CD14-positive monocyte (primary cell): ENCODE data around the gene F11. TPM values are rescaled to one million over a fixed set of nuclear protein-coding genes. Genes with fewer than 3 reads are reported as not detected.

ENCODE experiments used
- DNase-seq, 3 donors: peaks; one replicate each; pipeline ENCODE4 v3.0.0-alpha.2; 2011 to 2022
- H2AFZ ChIP-seq: 2 replicates; pipeline ENCODE4 v1.6.0; 2012; ENCODE audit warnings: mild to moderate bottlenecking, low read depth, low read length, inconsistent platforms; ENCODE audit not compliant: insufficient read depth, poor library complexity, severe bottlenecking
- H3K27ac ChIP-seq, 2 donors: 1 replicate in 1 of 2; 2 replicates in 1 of 2; pipeline ENCODE4 v1.5.1; 2012 to 2013; ENCODE audit warnings: low read length in 2 of 2, control low read depth in 1 of 2, inconsistent platforms in 1 of 2, low read depth in 1 of 2, mild to moderate bottlenecking in 1 of 2
- H3K27me3 ChIP-seq, 2 donors: one replicate each; pipeline versions ENCODE4 v1.6.0 to v1.6.1; 2011 to 2013; ENCODE audit warnings: low read length in 2 of 2; ENCODE audit not compliant: control insufficient read depth in 2 of 2, insufficient read depth in 2 of 2
- H3K36me3 ChIP-seq, 2 donors: replicated peaks in 1 of 2; 1 replicate in 1 of 2; 2 replicates in 1 of 2; pipeline versions ENCODE4 v1.5.1 to v1.6.1; 2012 to 2013; ENCODE audit warnings: low read length in 2 of 2, control low read depth in 1 of 2, inconsistent platforms in 1 of 2, mild to moderate bottlenecking in 1 of 2; ENCODE audit not compliant: insufficient read depth in 2 of 2, control insufficient read depth in 1 of 2
- H3K4me1 ChIP-seq, 2 donors: 1 replicate in 1 of 2; 2 replicates in 1 of 2; pipeline versions ENCODE4 v1.5.1 to v1.6.1; 2012 to 2013; ENCODE audit warnings: low read length in 2 of 2, control low read depth in 1 of 2, inconsistent platforms in 1 of 2, mild to moderate bottlenecking in 1 of 2, moderate library complexity in 1 of 2; ENCODE audit not compliant: insufficient read depth in 2 of 2, control insufficient read depth in 1 of 2
- H3K4me2 ChIP-seq: replicated peaks from 2 replicates; pipeline ENCODE3; 2012; ENCODE audit warnings: low read length, moderate library complexity, mild to moderate bottlenecking; ENCODE audit not compliant: poor library complexity, severe bottlenecking; ENCODE audit errors: extremely low read depth
- H3K4me3 ChIP-seq, 3 experiments: fragments of 200-600 bp in 1 of 3; sonication (generic) in 1 of 3; replicated peaks in 1 of 3; 1 replicate in 2 of 3; 2 replicates in 1 of 3; pipeline ENCODE4 v1.5.1; 2011 to 2013; ENCODE audit warnings: low read length in 3 of 3, mild to moderate bottlenecking in 3 of 3, control low read depth in 2 of 3, low read depth in 2 of 3, inconsistent platforms in 1 of 3, moderate library complexity in 1 of 3
- H3K79me2 ChIP-seq: 2 replicates; pipeline ENCODE4 v1.6.0; 2012; ENCODE audit warnings: mild to moderate bottlenecking, control low read depth, inconsistent platforms, low read length, moderate library complexity; ENCODE audit not compliant: insufficient read depth
- H3K9ac ChIP-seq: 2 replicates; pipeline ENCODE4 v1.6.0; 2017; ENCODE audit warnings: low read length, mild to moderate bottlenecking; ENCODE audit not compliant: insufficient read depth, poor library complexity, severe bottlenecking
- H3K9me3 ChIP-seq, 2 donors: replicated peaks in 1 of 2; 1 replicate in 1 of 2; 2 replicates in 1 of 2; pipeline versions ENCODE4 v1.5.1 to v1.6.1; 2012 to 2013; ENCODE audit warnings: low read length in 2 of 2, control low read depth in 1 of 2; ENCODE audit not compliant: control insufficient read depth in 1 of 2, insufficient read depth in 1 of 2
- H4K20me1 ChIP-seq: 2 replicates; pipeline ENCODE4 v1.6.0; 2012; ENCODE audit warnings: mild to moderate bottlenecking, low read length, control low read depth, moderate library complexity; ENCODE audit not compliant: insufficient read depth
- H3K27ac Mint-ChIP-seq, 7 donors: one replicate each; pipeline ENCODE4 v1.8.0; 2020; ENCODE audit warnings: mild to moderate bottlenecking in 7 of 7, mixed read lengths in 7 of 7, moderate library complexity in 6 of 7, inconsistent platforms in 2 of 7
- H3K27me3 Mint-ChIP-seq, 3 donors: one replicate each; pipeline ENCODE4 v1.8.0; 2021 to 2022; ENCODE audit warnings: low read depth in 3 of 3, mild to moderate bottlenecking in 3 of 3, mixed read lengths in 3 of 3, moderate library complexity in 3 of 3, inconsistent platforms in 1 of 3
- H3K36me3 Mint-ChIP-seq, 2 donors: one replicate each; pipeline ENCODE4 v1.8.0; 2020; ENCODE audit warnings: mixed read lengths in 2 of 2, inconsistent platforms in 1 of 2, mild to moderate bottlenecking in 1 of 2
- H3K4me1 Mint-ChIP-seq: one replicate; pipeline ENCODE4 v1.8.0; 2020; ENCODE audit warnings: mild to moderate bottlenecking, mixed read lengths
- H3K4me3 Mint-ChIP-seq, 2 donors: one replicate each; pipeline ENCODE4 v1.8.0; 2020; ENCODE audit warnings: mild to moderate bottlenecking in 2 of 2, mixed read lengths in 2 of 2, moderate library complexity in 1 of 2
- H3K9me3 Mint-ChIP-seq, 7 donors: one replicate each; pipeline ENCODE4 v1.8.0; 2020 to 2022; ENCODE audit warnings: mixed read lengths in 7 of 7, mild to moderate bottlenecking in 6 of 7, moderate library complexity in 6 of 7, inconsistent platforms in 2 of 7
- WGBS: methylation state at CpG from one replicate; pipeline ENCODE4 v1.1.5; 2013; ENCODE audit warnings: missing lambda C conversion rate; ENCODE audit not compliant: insufficient coverage; 5-methylcytosine and 5-hydroxymethylcytosine counted together
- intact Hi-C, 2 donors: fragments of 100-400 bp; cut with micrococcal nuclease; formaldehyde crosslinking; loops; one replicate each; pipeline versions ENCODE4 v1.15.0 to v1.15.1; 2023
- polyA plus RNA-seq, 3 donors: library from polyadenylated mRNA; depleted of rRNA in 1 of 3; unstranded in 2 of 3; stranded (reverse) in 1 of 3; fragments of 300-500 nt in 2 of 3; fragments of >200 nt in 1 of 3; fragmentation: Illumina TruSeq in 2 of 3; gene quantifications; 1 replicate in 2 of 3; 2 replicates in 1 of 3; pipeline ENCODE4 v1.2.3, GENCODE V29; 2012 to 2021
- TF ChIP-seq, protein P1 (sequence below): fragments of 200-600 bp; IDR thresholded peaks from one replicate; pipeline ENCODE4 v1.8.0; 2022; ENCODE audit warnings: antibody characterized with exemption, mild to moderate bottlenecking

Gene F11
- polyA plus RNA-seq, 3 donors = not detected

DNA sequence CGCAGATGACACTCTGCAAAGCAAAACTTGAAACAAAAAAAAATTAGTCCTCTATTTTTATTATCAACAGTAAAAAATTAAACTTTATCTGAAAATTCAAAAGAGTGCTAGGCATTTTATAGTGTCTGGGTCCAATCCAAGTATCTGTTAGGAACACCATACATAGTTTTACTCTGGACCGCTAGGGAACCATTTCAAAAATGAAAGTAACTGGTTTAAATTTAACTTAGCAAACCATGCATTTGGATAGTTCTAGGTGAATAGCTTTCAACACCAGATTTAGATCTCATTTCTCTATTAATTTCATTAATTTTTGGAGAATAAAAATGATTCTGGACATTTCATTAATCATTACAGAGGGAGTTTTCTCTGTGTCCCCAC, 37.5 kb upstream of the F11 start:
- H3K79me2 ChIP-seq = no peaks in the 10 kb centered on the region
- no peak overlapping the region for H2AFZ ChIP-seq
- no peaks in the 10 kb centered on the region for H3K36me3 ChIP-seq
- Mint-ChIP-seq H3K4me1 (no peaks in the 10 kb centered on the region), H3K36me3 (no peaks in the 10 kb centered on the region), H3K27me3 (peaks cover 0 to 1% (median 0%) of the 10 kb centered on the region in 3 donors), H3K4me3 (no peak overlapping the region), H3K27ac (no peak overlapping the region), H3K9me3 (peaks cover 6 to 21% (median 15%) of the 10 kb centered on the region in 7 donors)
- H3K4me1 ChIP-seq = no peaks in the 10 kb centered on the region
- H3K27me3 ChIP-seq = no peaks in the 10 kb centered on the region
- no peak overlapping the region for H3K4me2 ChIP-seq
- intact Hi-C loops = no loop called here
- no peak for DNase-seq
- H3K9me3 ChIP-seq = peaks cover 13 to 15% of the 10 kb centered on the region in 2 donors
- H3K27ac ChIP-seq = no peak overlapping the region
- TF ChIP-seq, protein P1, sequence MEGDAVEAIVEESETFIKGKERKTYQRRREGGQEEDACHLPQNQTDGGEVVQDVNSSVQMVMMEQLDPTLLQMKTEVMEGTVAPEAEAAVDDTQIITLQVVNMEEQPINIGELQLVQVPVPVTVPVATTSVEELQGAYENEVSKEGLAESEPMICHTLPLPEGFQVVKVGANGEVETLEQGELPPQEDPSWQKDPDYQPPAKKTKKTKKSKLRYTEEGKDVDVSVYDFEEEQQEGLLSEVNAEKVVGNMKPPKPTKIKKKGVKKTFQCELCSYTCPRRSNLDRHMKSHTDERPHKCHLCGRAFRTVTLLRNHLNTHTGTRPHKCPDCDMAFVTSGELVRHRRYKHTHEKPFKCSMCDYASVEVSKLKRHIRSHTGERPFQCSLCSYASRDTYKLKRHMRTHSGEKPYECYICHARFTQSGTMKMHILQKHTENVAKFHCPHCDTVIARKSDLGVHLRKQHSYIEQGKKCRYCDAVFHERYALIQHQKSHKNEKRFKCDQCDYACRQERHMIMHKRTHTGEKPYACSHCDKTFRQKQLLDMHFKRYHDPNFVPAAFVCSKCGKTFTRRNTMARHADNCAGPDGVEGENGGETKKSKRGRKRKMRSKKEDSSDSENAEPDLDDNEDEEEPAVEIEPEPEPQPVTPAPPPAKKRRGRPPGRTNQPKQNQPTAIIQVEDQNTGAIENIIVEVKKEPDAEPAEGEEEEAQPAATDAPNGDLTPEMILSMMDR = no peak
- no peak overlapping the region for H3K4me3 ChIP-seq
- H4K20me1 ChIP-seq = no peaks in the 10 kb centered on the region
- no peak overlapping the region for H3K9ac ChIP-seq
- no CpG with 5 or more reads among the region's 2 CpGs for WGBS

DNA sequence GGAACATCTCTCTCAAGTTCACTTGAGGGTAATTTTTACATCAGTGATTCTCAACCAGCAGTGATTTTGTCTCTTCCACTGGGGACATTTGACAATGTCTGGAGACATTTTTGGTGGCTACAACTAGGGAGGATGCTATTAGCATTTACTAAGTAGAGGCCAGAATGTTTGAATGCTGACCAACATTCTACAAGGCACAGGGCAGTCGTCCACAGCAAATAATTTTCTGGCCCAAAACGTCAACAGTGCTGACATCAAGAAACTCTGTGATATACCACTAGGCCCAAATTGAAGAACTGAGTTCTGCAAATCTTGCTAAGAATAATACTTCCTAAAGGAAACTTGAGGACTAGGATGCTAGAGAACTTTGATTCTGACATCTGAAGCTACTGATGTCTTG, 31.6 kb upstream of the F11 start:
- 78% methylated on average over 2 of the region's 2 CpGs for WGBS

More for the DNA sequence above, 31.6 kb upstream of the F11 start:
- H3K27me3 ChIP-seq = no peaks in the 10 kb centered on the region
- H3K9me3 Mint-ChIP-seq = no peaks in the 10 kb centered on the region
- no peak overlapping the region for H3K4me3 Mint-ChIP-seq
- H3K4me2 ChIP-seq = no peak overlapping the region
- H3K4me1 ChIP-seq = no peaks in the 10 kb centered on the region
- H3K27me3 Mint-ChIP-seq = no peaks in the 10 kb centered on the region
- H3K36me3 Mint-ChIP-seq = no peaks in the 10 kb centered on the region
- no peaks in the 10 kb centered on the region for H3K36me3 ChIP-seq
- H3K27ac ChIP-seq = no peak overlapping the region
- H3K79me2 ChIP-seq = no peaks in the 10 kb centered on the region
- TF ChIP-seq, protein P1 = no peak
- H4K20me1 ChIP-seq = no peaks in the 10 kb centered on the region
- H3K4me1 Mint-ChIP-seq = no peaks in the 10 kb centered on the region
- H2AFZ ChIP-seq = no peak overlapping the region
- H3K27ac Mint-ChIP-seq = no peak overlapping the region
- H3K9me3 ChIP-seq = no peaks in the 10 kb centered on the region
- no peak overlapping the region for H3K4me3 ChIP-seq
- H3K9ac ChIP-seq = no peak overlapping the region
- DNase-seq = no peak
- intact Hi-C loops = no loop called here
